Endodermal cell (in vitro differentiated cells): ENCODE results near the gene KRTAP4-9. TPM values are rescaled to one million over a fixed set of nuclear protein-coding genes. Genes with fewer than 3 reads are reported as not detected.
"Not testable (repeated sequence)": the region's sequence is repeated elsewhere in the genome, so short reads cannot be mapped to it uniquely, and the experiment has no call there.

ENCODE experiments used
- DNase-seq: peaks from one replicate; pipeline ENCODE4 v3.0.0-alpha.2; 2017
- H3K27ac ChIP-seq: 2 replicates; pipeline ENCODE4 v1.5.1; 2013; ENCODE audit warnings: mild to moderate bottlenecking, low read depth, low read length, moderate library complexity
- H3K27me3 ChIP-seq: 2 replicates; pipeline ENCODE4 v1.6.1; 2013; ENCODE audit warnings: mild to moderate bottlenecking, low read length, moderate library complexity; ENCODE audit not compliant: insufficient read depth, control insufficient read depth, poor library complexity, severe bottlenecking
- H3K36me3 ChIP-seq: 2 replicates; pipeline ENCODE4 v1.7.0; 2013; ENCODE audit warnings: mild to moderate bottlenecking, low read length, moderate library complexity; ENCODE audit not compliant: control insufficient read depth, insufficient read depth
- H3K4me1 ChIP-seq: one replicate; pipeline ENCODE4 v1.7.0; 2013; ENCODE audit warnings: low read length; ENCODE audit not compliant: control insufficient read depth, insufficient read depth
- H3K4me3 ChIP-seq: 2 replicates; pipeline ENCODE4 v1.5.1; 2013; ENCODE audit warnings: mild to moderate bottlenecking, low read length, moderate library complexity
- H3K9ac ChIP-seq: 2 replicates; pipeline ENCODE4 v1.6.1; 2013; ENCODE audit warnings: mild to moderate bottlenecking, low read length, moderate library complexity; ENCODE audit not compliant: poor library complexity, severe bottlenecking; ENCODE audit errors: extremely low read depth
- H3K9me3 ChIP-seq: 2 replicates; pipeline ENCODE4 v1.6.1; 2013; ENCODE audit warnings: mild to moderate bottlenecking, low read length, moderate library complexity; ENCODE audit not compliant: control insufficient read depth
- H3K27ac Mint-ChIP-seq: 2 replicates; pipeline ENCODE4 v1.8.0; 2020; ENCODE audit warnings: mixed read lengths
- H3K27me3 Mint-ChIP-seq: 2 replicates; pipeline ENCODE4 v1.8.0; 2021; ENCODE audit warnings: mild to moderate bottlenecking, mixed read lengths; ENCODE audit not compliant: insufficient read depth
- H3K36me3 Mint-ChIP-seq: 2 replicates; pipeline ENCODE4 v1.8.0; 2020; ENCODE audit warnings: low read depth, mixed read lengths
- H3K4me1 Mint-ChIP-seq: 2 replicates; pipeline ENCODE4 v1.8.0; 2020; ENCODE audit warnings: mixed read lengths
- H3K4me3 Mint-ChIP-seq: 2 replicates; pipeline ENCODE4 v1.8.0; 2020; ENCODE audit warnings: mild to moderate bottlenecking, moderate library complexity, mixed read lengths
- H3K9me3 Mint-ChIP-seq: 2 replicates; pipeline ENCODE4 v1.8.0; 2020; ENCODE audit warnings: mild to moderate bottlenecking, mixed read lengths
- CTCF ChIP-seq: fragments of 200-600 bp; sonication (generic); conservative IDR thresholded peaks from 2 replicates; pipeline ENCODE4 v1.5.0; 2021; ENCODE audit warnings: antibody characterized with exemption, mild to moderate bottlenecking
- WGBS, 2 experiments: methylation state at CpG; one replicate each; pipeline versions ENCODE4 v1.1.5 to v1.1.7; 2013; ENCODE audit warnings: missing lambda C conversion rate in 2 of 2, mixed read lengths in 1 of 2; ENCODE audit not compliant: insufficient coverage in 1 of 2, insufficient read length in 1 of 2; 5-methylcytosine and 5-hydroxymethylcytosine counted together
- total RNA-seq, 2 donors: library from RNA; stranded (reverse); fragmentation: NEBNext Ultra II Directional in 1 of 2; extraction: Animal tissue kit (Norgen Biotek cat#: 25700) in 1 of 2; gene quantifications; 2 replicates in 1 of 2; 3 replicates in 1 of 2; pipeline ENCODE4 v1.2.1, GENCODE V29; 2021

Gene KRTAP4-9
- total RNA-seq, 2 donors from 2014 or later: not detected

GRCh38 chr17:41116297-41116696 lies 11.1 kb downstream of the KRTAP4-9 start:
- DNase-seq: no peak
- Histone ChIP-seq H3K9me3 (peaks cover 23% of the 10 kb centered on the region), H3K27ac (no peak overlapping the region), H3K4me1 (no peaks in the 10 kb centered on the region), H3K9ac (no peak overlapping the region), H3K36me3 (no peaks in the 10 kb centered on the region), H3K27me3 (no peaks in the 10 kb centered on the region), H3K4me3 (no peak overlapping the region)
- H3K27ac Mint-ChIP-seq: no peak overlapping the region
- H3K36me3 Mint-ChIP-seq: no peaks in the 10 kb centered on the region
- peaks cover 20% of the 10 kb centered on the region for H3K9me3 Mint-ChIP-seq
- H3K27me3 Mint-ChIP-seq: peaks cover 8% of the 10 kb centered on the region
- H3K4me1 Mint-ChIP-seq: no peaks in the 10 kb centered on the region
- H3K4me3 Mint-ChIP-seq: no peak overlapping the region
- 89 to 93% methylated on average over 5 of the region's 5 CpGs for WGBS, 2 experiments
- TF ChIP-seq CTCF: no peak

GRCh38 chr17:41117846-41118386 lies 12.7 kb downstream of the KRTAP4-9 start, which contains the start of gene KRTAP4-11:
Gene KRTAP4-11 (minus strand): TSS chr17:41118373. CDS start chr17:41118315, 58 bp downstream.
- H3K4me3 Mint-ChIP-seq, H3K27ac Mint-ChIP-seq: not testable (repeated sequence)
- 81 to 100% methylated on average over 5 to 10 of the region's 10 CpGs for WGBS, 2 experiments

GRCh38 chr17:41118721-41119120 lies 13.5 kb downstream of the KRTAP4-9 start:
- WGBS, 2 experiments: 94 to 100% methylated on average over 1 to 4 of the region's 4 CpGs
- no peak for TF ChIP-seq CTCF
- H3K36me3 ChIP-seq: no peaks in the 10 kb centered on the region
- Mint-ChIP-seq H3K9me3 (peaks cover 6% of the 10 kb centered on the region), H3K27me3 (peaks cover 8% of the 10 kb centered on the region), H3K27ac (no peak overlapping the region), H3K4me3 (no peak overlapping the region), H3K36me3 (no peaks in the 10 kb centered on the region), H3K4me1 (no peaks in the 10 kb centered on the region)
- no peaks in the 10 kb centered on the region for H3K4me1 ChIP-seq
- no peaks in the 10 kb centered on the region for H3K9me3 ChIP-seq
- no peak overlapping the region for H3K27ac ChIP-seq
- DNase-seq: no peak
- no peak overlapping the region for H3K4me3 ChIP-seq
- no peak overlapping the region for H3K9ac ChIP-seq
- H3K27me3 ChIP-seq: no peaks in the 10 kb centered on the region

More at GRCh38 chr17:41117846-41118386, 12.7 kb downstream of the KRTAP4-9 start, which contains the start of gene KRTAP4-11:
- not testable (repeated sequence) for DNase-seq, H3K4me1 Mint-ChIP-seq, H3K36me3 ChIP-seq, H3K9me3 ChIP-seq, H3K4me1 ChIP-seq, H3K27me3 ChIP-seq, H3K9ac ChIP-seq, H3K4me3 ChIP-seq, H3K36me3 Mint-ChIP-seq, H3K27me3 Mint-ChIP-seq, H3K27ac ChIP-seq
- peaks cover 13% of the 10 kb centered on the region for H3K9me3 Mint-ChIP-seq

GRCh38 chr17:41119696-41120690 lies 14.8 kb downstream of the KRTAP4-9 start:
- 89 to 94% methylated on average over 3 to 11 of the region's 11 CpGs for WGBS, 2 experiments
- not testable (repeated sequence) for H3K9me3 Mint-ChIP-seq, H3K4me3 ChIP-seq

More at GRCh38 chr17:41119696-41120690, 14.8 kb downstream of the KRTAP4-9 start:
- not testable (repeated sequence) for H3K36me3 ChIP-seq, H3K9me3 ChIP-seq, H3K27me3 Mint-ChIP-seq, H3K4me3 Mint-ChIP-seq, H3K27me3 ChIP-seq, H3K4me1 Mint-ChIP-seq, H3K4me1 ChIP-seq, H3K27ac ChIP-seq, H3K36me3 Mint-ChIP-seq, H3K9ac ChIP-seq, DNase-seq, H3K27ac Mint-ChIP-seq
